ENCODE results near the gene CCDC106. TPM values are rescaled to one million over a fixed set of nuclear protein-coding genes. Genes with fewer than 3 reads are reported as not detected.
A peak's percentile ranks its signal among the peaks of the same experiment; 100 is the strongest.

The CCDC106 gene
- total RNA-seq, 4 donors from 2014 or later = 3.7 to 15.1 (median 8.4) TPM

DNA sequence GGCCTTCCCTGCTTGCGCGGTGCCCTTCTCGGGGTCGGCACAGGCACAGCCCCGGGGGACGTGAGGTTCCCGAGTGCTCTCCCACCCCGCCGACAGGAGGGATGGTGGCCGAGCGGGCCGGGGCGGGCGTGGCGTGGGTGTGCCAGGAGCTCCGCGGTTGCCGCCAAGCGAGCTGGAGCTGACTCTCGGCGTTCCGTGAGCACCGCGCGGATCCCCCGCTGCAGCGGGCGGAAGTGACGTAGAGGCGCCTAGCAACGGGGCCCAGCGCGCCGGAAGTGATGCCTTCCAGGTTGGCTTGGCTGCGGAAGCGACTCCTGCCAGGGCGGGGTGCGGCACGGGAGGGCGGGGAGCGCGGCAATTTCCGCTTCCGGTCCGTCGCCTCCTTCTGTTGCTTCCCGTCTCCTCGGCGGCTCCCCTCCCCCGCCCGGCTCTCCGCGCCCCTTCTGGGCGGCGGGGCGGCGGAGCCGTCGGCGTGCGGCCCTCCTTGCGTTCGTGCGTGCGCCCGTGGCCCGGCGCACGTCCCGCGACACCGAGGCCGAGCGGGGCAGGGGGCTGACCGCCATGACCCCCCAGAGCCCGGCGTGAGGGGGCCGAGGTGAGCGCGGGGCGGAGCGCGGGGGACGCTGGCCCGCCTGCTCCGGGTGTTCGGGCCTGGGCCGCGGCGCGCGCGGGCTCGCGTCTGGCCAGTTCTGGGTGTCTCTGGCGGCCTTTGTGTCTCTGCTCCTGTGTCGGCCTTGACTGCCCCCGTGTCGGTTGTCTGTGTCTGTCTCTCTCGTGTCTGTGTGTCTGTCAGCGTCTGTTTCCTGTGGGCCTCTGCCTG is 27.0 kb downstream of the CCDC106 start, which contains the start of gene EPN1:
TSS of gene EPN1 (plus strand) at position 386 of the 820 bp plus-strand sequence. CDS start 3,402 bp downstream, outside the sequence.
- intact Hi-C loops (cut with DNase I; ENCODE audit: low total_unique reads) = no loop called here
- no peaks in the 10 kb centered on the region for H3K9me3 ChIP-seq
- WGBS, 2 donors (ENCODE audit: low coverage in 1 of 2) = 1% methylated on average over 56 of the region's 101 CpGs; no CpG with 5 or more reads in 1 of the 2 donors
- no peaks in the 10 kb centered on the region for H3K27me3 ChIP-seq
- peaks cover 0 to 21% (median 9%) of the 10 kb centered on the region in 4 donors for H3K36me3 ChIP-seq
- in situ Hi-C loops (cut with MboI; ENCODE audit: low pct_ligation_motif_present in 1 of 4, low pct_unique_long_range_greater_than_20kb in 1 of 4, low sequenced_read_pairs in 3 of 4) = no loop called here
- H3K4me3 ChIP-seq = peak within 1 kb of the TSS; percentile 65 to 100 (median 86)
- H3K4me1 ChIP-seq = peaks cover 22 to 55% (median 35%) of the 10 kb centered on the region in 4 donors
- peak within 1 kb of the TSS; percentile 92 to 99 (median 95) for H3K27ac ChIP-seq
- peak; percentile 98 for DNase-seq
- no peak for TF ChIP-seq EP300 (IDR thresholded peaks at IDR 0.05; ENCODE audit: low read depth)
- peak; percentile 54 to 86 (median 81) for TF ChIP-seq POLR2AphosphoS5 (IDR thresholded peaks at IDR 0.05)
- TF ChIP-seq, protein P1, sequence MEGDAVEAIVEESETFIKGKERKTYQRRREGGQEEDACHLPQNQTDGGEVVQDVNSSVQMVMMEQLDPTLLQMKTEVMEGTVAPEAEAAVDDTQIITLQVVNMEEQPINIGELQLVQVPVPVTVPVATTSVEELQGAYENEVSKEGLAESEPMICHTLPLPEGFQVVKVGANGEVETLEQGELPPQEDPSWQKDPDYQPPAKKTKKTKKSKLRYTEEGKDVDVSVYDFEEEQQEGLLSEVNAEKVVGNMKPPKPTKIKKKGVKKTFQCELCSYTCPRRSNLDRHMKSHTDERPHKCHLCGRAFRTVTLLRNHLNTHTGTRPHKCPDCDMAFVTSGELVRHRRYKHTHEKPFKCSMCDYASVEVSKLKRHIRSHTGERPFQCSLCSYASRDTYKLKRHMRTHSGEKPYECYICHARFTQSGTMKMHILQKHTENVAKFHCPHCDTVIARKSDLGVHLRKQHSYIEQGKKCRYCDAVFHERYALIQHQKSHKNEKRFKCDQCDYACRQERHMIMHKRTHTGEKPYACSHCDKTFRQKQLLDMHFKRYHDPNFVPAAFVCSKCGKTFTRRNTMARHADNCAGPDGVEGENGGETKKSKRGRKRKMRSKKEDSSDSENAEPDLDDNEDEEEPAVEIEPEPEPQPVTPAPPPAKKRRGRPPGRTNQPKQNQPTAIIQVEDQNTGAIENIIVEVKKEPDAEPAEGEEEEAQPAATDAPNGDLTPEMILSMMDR (IDR thresholded peaks at IDR 0.05) = no peak
- TF ChIP-seq POLR2A (IDR thresholded peaks at IDR 0.05) = peak; percentile 51

DNA sequence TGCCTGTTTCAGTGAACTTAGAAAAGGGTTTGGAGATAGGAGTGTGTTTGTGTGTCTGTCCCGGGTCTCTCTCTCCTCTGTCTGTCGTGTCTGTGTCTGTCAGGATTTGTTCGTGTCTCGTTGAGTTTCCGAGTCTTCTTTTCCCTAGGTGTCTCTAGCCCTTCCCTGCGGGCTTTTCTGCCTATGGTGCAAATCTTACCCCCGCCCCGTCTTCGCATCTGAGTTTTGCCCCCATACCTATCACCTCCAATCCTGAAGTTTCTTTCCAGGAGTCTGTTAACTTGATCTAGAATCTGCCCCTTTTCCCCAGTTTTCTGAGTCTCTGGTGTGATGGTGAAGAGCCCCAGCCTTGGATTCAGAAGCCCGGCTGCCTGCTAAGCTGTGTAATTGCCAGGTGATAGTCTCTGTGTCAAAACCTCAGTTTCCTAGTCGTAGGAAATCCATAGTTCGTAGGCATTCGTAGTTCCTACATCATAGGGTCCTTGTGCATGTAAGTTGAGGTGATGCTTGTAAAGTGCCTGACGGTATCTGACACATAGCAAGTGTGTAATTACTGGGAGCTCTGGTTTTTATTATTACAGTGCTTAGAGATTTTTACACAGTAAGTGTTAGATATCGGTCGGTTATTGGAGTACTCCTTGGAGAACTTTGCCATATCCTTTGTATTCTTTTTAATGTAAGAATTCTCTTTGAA is 27.8 kb downstream of the CCDC106 start:
- intact Hi-C loops (cut with DNase I; ENCODE audit: low total_unique reads) = no loop called here
- 7 to 11% methylated on average over 9 to 16 of the region's 16 CpGs for WGBS, 2 donors (ENCODE audit: low coverage in 1 of 2)

GRCh38 chr19:55676383-55676782 is 28.4 kb downstream of the CCDC106 start:
- 18 to 51% methylated on average over 3 to 5 of the region's 5 CpGs for WGBS, 2 donors (ENCODE audit: low coverage in 1 of 2)
- H3K4me1 ChIP-seq = peaks cover 22 to 60% (median 35%) of the 10 kb centered on the region in 4 donors
- no peak for TF ChIP-seq EP300 (IDR thresholded peaks at IDR 0.05; ENCODE audit: low read depth)
- no peak for TF ChIP-seq POLR2AphosphoS5 (IDR thresholded peaks at IDR 0.05)
- TF ChIP-seq, protein P1 (IDR thresholded peaks at IDR 0.05) = no peak
- no peak for TF ChIP-seq POLR2A (IDR thresholded peaks at IDR 0.05)
- H3K27me3 ChIP-seq = no peaks in the 10 kb centered on the region
- peak overlapping the region; percentile 59 to 99 (median 95) for H3K27ac ChIP-seq
- H3K9me3 ChIP-seq = no peaks in the 10 kb centered on the region
- H3K36me3 ChIP-seq = peaks cover 0 to 12% (median 6%) of the 10 kb centered on the region in 4 donors
- DNase-seq = no peak
- in situ Hi-C loops (cut with MboI; ENCODE audit: low pct_ligation_motif_present in 1 of 4, low pct_unique_long_range_greater_than_20kb in 1 of 4, low sequenced_read_pairs in 3 of 4) = no loop called here
- intact Hi-C loops (cut with DNase I; ENCODE audit: low total_unique reads) = no loop called here
- peak overlapping the region in 3 of 4 donors; percentile 65 to 100 (median 99) for H3K4me3 ChIP-seq

More for the DNA sequence above, 27.8 kb downstream of the CCDC106 start:
- H3K4me1 ChIP-seq = peaks cover 22 to 60% (median 35%) of the 10 kb centered on the region in 4 donors
- no peak for DNase-seq
- H3K4me3 ChIP-seq = peak overlapping the region; percentile 65 to 100 (median 86)
- peaks cover 0 to 14% (median 6%) of the 10 kb centered on the region in 4 donors for H3K36me3 ChIP-seq
- TF ChIP-seq POLR2AphosphoS5 (IDR thresholded peaks at IDR 0.05) = no peak
- TF ChIP-seq EP300 (IDR thresholded peaks at IDR 0.05; ENCODE audit: low read depth) = no peak
- TF ChIP-seq, protein P1 (IDR thresholded peaks at IDR 0.05) = no peak
- TF ChIP-seq POLR2A (IDR thresholded peaks at IDR 0.05) = no peak
- H3K9me3 ChIP-seq = no peaks in the 10 kb centered on the region
- peak overlapping the region; percentile 92 to 99 (median 95) for H3K27ac ChIP-seq
- in situ Hi-C loops (cut with MboI; ENCODE audit: low pct_ligation_motif_present in 1 of 4, low pct_unique_long_range_greater_than_20kb in 1 of 4, low sequenced_read_pairs in 3 of 4) = no loop called here
- no peaks in the 10 kb centered on the region for H3K27me3 ChIP-seq

All from transverse colon (tissue), 4 donors.